Heart right ventricle (tissue), 16 donors: ENCODE measurements around the gene CD3E. TPM values are rescaled to one million over a fixed set of nuclear protein-coding genes. Genes with fewer than 3 reads are reported as not detected.
"Not testable (repeated sequence)": the region's sequence is repeated elsewhere in the genome, so short reads cannot be mapped to it uniquely, and the experiment has no call there.

Source experiments
- ATAC-seq, 8 donors: fragments of 200-7000 bp; cut with Tn5 transposase; one replicate each; pipeline ENCODE4 v1.9.1; 2020; ENCODE audit warnings: mild to moderate bottlenecking in 8 of 8, moderate library complexity in 8 of 8, moderate number of reproducible peaks in 1 of 8
- DNase-seq, 2 donors: peaks; one replicate each; pipeline ENCODE4 v3.0.0-alpha.2; 2020
- H3K27ac ChIP-seq, 10 donors: fragments of 200-600 bp; sonication (generic) in 2 of 10; one replicate each; pipeline versions ENCODE4 v1.5.0 to v1.8.0; 2020 to 2022; ENCODE audit warnings: mild to moderate bottlenecking in 3 of 10
- H3K27me3 ChIP-seq, 7 donors: fragments of 200-600 bp; one replicate each; pipeline ENCODE4 v1.8.0; 2021 to 2022; ENCODE audit warnings: mild to moderate bottlenecking in 2 of 7
- H3K36me3 ChIP-seq, 9 donors: fragments of 200-600 bp; sonication (generic) in 1 of 9; one replicate each; pipeline versions ENCODE4 v1.5.0 to v1.8.0; 2020 to 2022; ENCODE audit warnings: mild to moderate bottlenecking in 2 of 9
- H3K4me1 ChIP-seq, 9 donors: fragments of 200-600 bp; sonication (generic) in 1 of 9; one replicate each; pipeline versions ENCODE4 v1.5.0 to v1.8.0; 2020 to 2022; ENCODE audit warnings: mild to moderate bottlenecking in 4 of 9
- H3K4me3 ChIP-seq, 10 donors: fragments of 200-600 bp; sonication (generic) in 2 of 10; one replicate each; pipeline versions ENCODE4 v1.5.0 to v1.8.0; 2020 to 2022; ENCODE audit warnings: mild to moderate bottlenecking in 7 of 10, moderate library complexity in 2 of 10
- H3K9me3 ChIP-seq, 11 donors: fragments of 200-600 bp in 10 of 11; sonication (generic) in 2 of 11; one replicate each; pipeline versions ENCODE4 v1.5.0 to v1.8.0; 2013 to 2022; ENCODE audit warnings: mild to moderate bottlenecking in 2 of 11, control low read depth in 1 of 11, moderate library complexity in 1 of 11
- CTCF ChIP-seq, 9 donors: fragments of 200-600 bp; sonication (generic) in 2 of 9; IDR thresholded peaks; one replicate each; pipeline versions ENCODE4 v1.5.0 to v1.8.0; 2021 to 2022; ENCODE audit warnings: antibody characterized with exemption in 9 of 9, mild to moderate bottlenecking in 5 of 9, moderate library complexity in 1 of 9
- WGBS, 2 donors: extraction: QIAGEN DNeasy Blood & Tissue Kit; methylation state at CpG; one replicate each; pipeline ENCODE4 v1.1.7; 2013; ENCODE audit warnings: inconsistent platforms in 1 of 2; 5-methylcytosine and 5-hydroxymethylcytosine counted together
- intact Hi-C, 10 donors: fragments of 100-400 bp; cut with DNase I; formaldehyde crosslinking; loops; one replicate each; pipeline versions ENCODE4 v1.11.1 to v1.14.2; 2022
- polyA plus RNA-seq, 2 donors: library from polyadenylated mRNA; stranded (reverse); fragments of 200-250 nt; gene quantifications; one replicate each; pipeline ENCODE4 v1.2.3, GENCODE V29; 2013
- total RNA-seq, 10 donors: library from RNA; stranded (reverse); fragmentation: NEBNext Ultra II Directional in 3 of 10; extraction: Animal tissue kit (Norgen Biotek cat#: 25700) in 3 of 10; gene quantifications; one replicate each; pipeline versions ENCODE4 v1.2.1 to v1.2.4, GENCODE V29; 2021 to 2023
- donor health status: Arrhythmogenic right ventricular cardiomyopathy.
- donor health status: ischemic (EF 13 %, LVEDD 7.1; RV severe dilation, severe dysfunction).
- donor health status: healthy with polysubstance abuse.
- donor health status: DM: no; HTN: yes; CAD: no.
- donor health status: DM: no; HTN: no; CAD: no.
- donor health status: ischemic (EF 25% LVEDD 6.9; RV normal size, moderate dysfunction).
- donor health status: ischemic (EF 25% LVEDD 5.7; RV mildly dilated, moderate dysfunction).
- donor health status: healthy.
- donor health status: DM: yes; HTN: yes; CAD: no.
- donor health status: Ischemic cardiomyopathy.
- donor health status: ischemic (EF 35%, LVEDD 5.7; RV mildly dilated, moderate dysfunction).
- donor health status: nonischemic (EF 11% LVEDD 7.7; RV severe dilation, severe dysfunction).
- donor health status: DM: yes; HTN: yes; CAD: no.
- donor health status: PGD.
- donor health status: ischemic (EF 29% LVEDD 5.4; RV normal size, mild dysfunction).
- donor health status: nonischemic (EF 23%, LVEDD 6.1; RV moderate dilation, normal function).

Gene CD3E
- total and polyA plus RNA-seq, 12 donors = 0.17 to 12.2 (median 0.59) TPM; not detected in 2

- Histone ChIP-seq H3K4me1 (no peaks in the 10 kb centered on the region), H3K36me3 (no peaks in the 10 kb centered on the region), H3K9me3 (no peaks in the 10 kb centered on the region), H3K27ac (peak overlapping the region in 1 of 10 donors; percentile 85), H3K4me3 (peak overlapping the region in 1 of 10 donors; percentile 47), H3K27me3 (peaks cover 0 to 25% (median 9%) of the 10 kb centered on the region in 7 donors)
- WGBS, 2 donors = 60 to 74% methylated on average over 1 of the region's 1 CpG
- intact Hi-C loops = loop anchor here in 2 of 10 donors (5.0 to 10.0 kb wide), 3 partner anchors 43 to 181 kb away; no protein-coding TSS in a partner anchor
- DNase-seq = no peak
- TF ChIP-seq CTCF (IDR thresholded peaks at IDR 0.05) = no peak
- ATAC-seq = no peak
These were observed 333 bp upstream of the CD3E start for GRCh38 chr11:118304227-118304567.

GRCh38 chr11:118305726-118306125, 1.2 kb downstream of the CD3E start:
- peak overlapping the region in 1 of 10 donors; percentile 85 for H3K27ac ChIP-seq

GRCh38 chr11:118306556-118306955, 2.0 kb downstream of the CD3E start:
- Histone ChIP-seq H3K9me3 (no peaks in the 10 kb centered on the region), H3K36me3 (no peaks in the 10 kb centered on the region), H3K27me3 (peaks cover 0 to 32% (median 9%) of the 10 kb centered on the region in 7 donors), H3K4me1 (no peaks in the 10 kb centered on the region), H3K4me3 (peak overlapping the region in 1 of 10 donors; percentile 47), H3K27ac (peak overlapping the region in 1 of 10 donors; percentile 32)
- DNase-seq = no peak
- ATAC-seq = no peak
- WGBS, 2 donors = 81 to 86% methylated on average over 2 of the region's 2 CpGs
- intact Hi-C loops = loop anchor here in 2 of 10 donors (5.0 to 10.0 kb wide), 2 partner anchors 41 to 178 kb away; no protein-coding TSS in a partner anchor
- no peak for TF ChIP-seq CTCF (IDR thresholded peaks at IDR 0.05)

More at GRCh38 chr11:118305726-118306125, 1.2 kb downstream of the CD3E start:
- intact Hi-C loops = loop anchor here in 2 of 10 donors (5.0 to 10.0 kb wide), 2 partner anchors 42 to 179 kb away; no protein-coding TSS in a partner anchor
- TF ChIP-seq CTCF (IDR thresholded peaks at IDR 0.05) = no peak
- no peaks in the 10 kb centered on the region for H3K36me3 ChIP-seq
- peaks cover 0 to 25% (median 9%) of the 10 kb centered on the region in 7 donors for H3K27me3 ChIP-seq
- ATAC-seq (no peak), DNase-seq (no peak)
- H3K9me3 ChIP-seq = no peaks in the 10 kb centered on the region
- no peaks in the 10 kb centered on the region for H3K4me1 ChIP-seq
- WGBS, 2 donors = 68 to 69% methylated on average over 8 of the region's 8 CpGs
- peak overlapping the region in 1 of 10 donors; percentile 47 for H3K4me3 ChIP-seq

- H3K4me1 ChIP-seq, H3K9me3 ChIP-seq, H3K36me3 ChIP-seq, DNase-seq, H3K27ac ChIP-seq, ATAC-seq, H3K4me3 ChIP-seq: not testable (repeated sequence)
- 92 to 94% methylated on average over 5 of the region's 5 CpGs for WGBS, 2 donors
- intact Hi-C loops = loop anchor here in 2 of 10 donors (5.0 to 10.0 kb wide), 2 partner anchors 38 to 176 kb away; no protein-coding TSS in a partner anchor
- H3K27me3 ChIP-seq = peaks cover 0 to 44% (median 22%) of the 10 kb centered on the region in 7 donors
These were observed 4.5 kb downstream of the CD3E start for GRCh38 chr11:118308995-118309528.

- H3K9me3 ChIP-seq = no peaks in the 10 kb centered on the region
- H3K4me3 ChIP-seq = no peak overlapping the region
- ATAC-seq = no peak
- H3K36me3 ChIP-seq = no peaks in the 10 kb centered on the region
- WGBS, 2 donors = 90 to 93% methylated on average over 3 of the region's 3 CpGs
- peaks cover 0 to 4% (median 2%) of the 10 kb centered on the region in 9 donors for H3K4me1 ChIP-seq
- no peak overlapping the region for H3K27ac ChIP-seq
- no peak for DNase-seq
- peaks cover 0 to 39% (median 23%) of the 10 kb centered on the region in 7 donors for H3K27me3 ChIP-seq
- intact Hi-C loops = no loop called here
- TF ChIP-seq CTCF (IDR thresholded peaks at IDR 0.05) = no peak
These were observed 5.7 kb downstream of the CD3E start for GRCh38 chr11:118310271-118310670.
